ENCODE results near the gene LASP1. TPM values are rescaled to one million over a fixed set of nuclear protein-coding genes. Genes with fewer than 3 reads are reported as not detected.

The LASP1 gene
- total RNA-seq, 1 experiment from 2014 or later: 137 TPM

DNA sequence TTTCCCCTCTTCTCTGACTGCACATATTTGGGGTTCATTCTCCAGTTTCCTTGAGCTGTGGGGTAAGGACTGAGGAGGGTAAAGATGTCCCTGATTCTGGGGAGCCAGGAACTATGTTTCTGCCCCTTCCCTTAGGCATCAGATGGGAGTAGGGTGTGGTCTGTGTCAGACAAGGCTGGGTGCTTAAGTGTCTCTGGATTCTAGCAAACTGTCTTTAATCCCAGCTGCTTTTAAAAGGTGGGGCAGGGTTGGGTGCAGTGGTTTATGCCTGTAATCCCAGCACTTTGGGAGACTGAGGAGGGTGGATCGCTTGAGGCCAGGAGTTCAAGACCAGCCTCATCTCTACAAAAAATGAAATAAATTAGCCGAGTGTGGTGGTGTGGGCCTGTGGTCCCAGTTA lies 13.0 kb downstream of the LASP1 start:
- POLR2A ChIA-PET: no interaction called here
- BruUV-seq (replicated peaks): no TSS peak
- H3K4me1 ChIP-seq: peaks cover 64% of the 10 kb centered on the region
- intact Hi-C loops (cut with micrococcal nuclease; ENCODE audit: unreplicated experiment): no loop called here
- Mint-ChIP-seq H3K9me3 (ENCODE audit: unreplicated experiment) (no peaks in the 10 kb centered on the region), H3K4me3 (ENCODE audit: unreplicated experiment) (no peak overlapping the region), H3K27me3 (ENCODE audit: insufficient read depth, unreplicated experiment) (no peaks in the 10 kb centered on the region), H3K27ac (ENCODE audit: unreplicated experiment) (peak overlapping the region; percentile 92), H3K4me1 (ENCODE audit: low read depth, unreplicated experiment) (peaks cover 42% of the 10 kb centered on the region), H3K36me3 (ENCODE audit: insufficient read depth, unreplicated experiment) (peaks cover 86% of the 10 kb centered on the region)
- no peak for DNase-seq
- H3K27me3 ChIP-seq (replicated peaks; ENCODE audit: control insufficient read depth, insufficient read depth, low read length): no peaks in the 10 kb centered on the region
- no peaks in the 10 kb centered on the region for H3K9me3 ChIP-seq
- TF ChIP-seq, protein P1, sequence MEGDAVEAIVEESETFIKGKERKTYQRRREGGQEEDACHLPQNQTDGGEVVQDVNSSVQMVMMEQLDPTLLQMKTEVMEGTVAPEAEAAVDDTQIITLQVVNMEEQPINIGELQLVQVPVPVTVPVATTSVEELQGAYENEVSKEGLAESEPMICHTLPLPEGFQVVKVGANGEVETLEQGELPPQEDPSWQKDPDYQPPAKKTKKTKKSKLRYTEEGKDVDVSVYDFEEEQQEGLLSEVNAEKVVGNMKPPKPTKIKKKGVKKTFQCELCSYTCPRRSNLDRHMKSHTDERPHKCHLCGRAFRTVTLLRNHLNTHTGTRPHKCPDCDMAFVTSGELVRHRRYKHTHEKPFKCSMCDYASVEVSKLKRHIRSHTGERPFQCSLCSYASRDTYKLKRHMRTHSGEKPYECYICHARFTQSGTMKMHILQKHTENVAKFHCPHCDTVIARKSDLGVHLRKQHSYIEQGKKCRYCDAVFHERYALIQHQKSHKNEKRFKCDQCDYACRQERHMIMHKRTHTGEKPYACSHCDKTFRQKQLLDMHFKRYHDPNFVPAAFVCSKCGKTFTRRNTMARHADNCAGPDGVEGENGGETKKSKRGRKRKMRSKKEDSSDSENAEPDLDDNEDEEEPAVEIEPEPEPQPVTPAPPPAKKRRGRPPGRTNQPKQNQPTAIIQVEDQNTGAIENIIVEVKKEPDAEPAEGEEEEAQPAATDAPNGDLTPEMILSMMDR (IDR thresholded peaks at IDR 0.05; ENCODE audit: insufficient read depth in 1 of 2, low read depth in 1 of 2, low read length in 1 of 2, severe bottlenecking in 1 of 2, unreplicated experiment in 1 of 2): no peak
- CTCF ChIA-PET: interaction anchor here (0.6 kb wide), 1 partner anchor 18 kb away, joined by 3 read pairs; no protein-coding TSS in a partner anchor
- peaks cover 10% of the 10 kb centered on the region for H3K36me3 ChIP-seq (ENCODE audit: control insufficient read depth, insufficient read depth, low read length)
- H3K4me3 ChIP-seq (ENCODE audit: low read depth, low read length): no peak overlapping the region

GRCh38 chr17:38883592-38884526 lies 14.0 kb downstream of the LASP1 start:
- H3K27me3 ChIP-seq (replicated peaks; ENCODE audit: control insufficient read depth, insufficient read depth, low read length): no peaks in the 10 kb centered on the region
- H3K4me1 ChIP-seq: peaks cover 54% of the 10 kb centered on the region
- peaks cover 81% of the 10 kb centered on the region for H3K36me3 Mint-ChIP-seq (ENCODE audit: insufficient read depth, unreplicated experiment)
- H3K9me3 Mint-ChIP-seq (ENCODE audit: unreplicated experiment): no peaks in the 10 kb centered on the region
- TF ChIP-seq, protein P1 (IDR thresholded peaks at IDR 0.05; ENCODE audit: insufficient read depth in 1 of 2, low read depth in 1 of 2, low read length in 1 of 2, severe bottlenecking in 1 of 2, unreplicated experiment in 1 of 2): no peak
- no peak overlapping the region for H3K4me3 Mint-ChIP-seq (ENCODE audit: unreplicated experiment)
- no peaks in the 10 kb centered on the region for H3K9me3 ChIP-seq
- peaks cover 8% of the 10 kb centered on the region for H3K36me3 ChIP-seq (ENCODE audit: control insufficient read depth, insufficient read depth, low read length)
- H3K4me1 Mint-ChIP-seq (ENCODE audit: low read depth, unreplicated experiment): peaks cover 32% of the 10 kb centered on the region
- CTCF ChIA-PET: interaction anchor here (1.9 kb wide), 1 partner anchor 13 kb away, joined by 7 read pairs; no protein-coding TSS in a partner anchor
- H3K27ac Mint-ChIP-seq (ENCODE audit: unreplicated experiment): peak overlapping the region; percentile 4
- H3K4me3 ChIP-seq (ENCODE audit: low read depth, low read length): no peak overlapping the region
- H3K27me3 Mint-ChIP-seq (ENCODE audit: insufficient read depth, unreplicated experiment): no peaks in the 10 kb centered on the region
- BruUV-seq (replicated peaks): no TSS peak
- no peak for DNase-seq
- POLR2A ChIA-PET: no interaction called here
- intact Hi-C loops (cut with micrococcal nuclease; ENCODE audit: unreplicated experiment): no loop called here

DNA sequence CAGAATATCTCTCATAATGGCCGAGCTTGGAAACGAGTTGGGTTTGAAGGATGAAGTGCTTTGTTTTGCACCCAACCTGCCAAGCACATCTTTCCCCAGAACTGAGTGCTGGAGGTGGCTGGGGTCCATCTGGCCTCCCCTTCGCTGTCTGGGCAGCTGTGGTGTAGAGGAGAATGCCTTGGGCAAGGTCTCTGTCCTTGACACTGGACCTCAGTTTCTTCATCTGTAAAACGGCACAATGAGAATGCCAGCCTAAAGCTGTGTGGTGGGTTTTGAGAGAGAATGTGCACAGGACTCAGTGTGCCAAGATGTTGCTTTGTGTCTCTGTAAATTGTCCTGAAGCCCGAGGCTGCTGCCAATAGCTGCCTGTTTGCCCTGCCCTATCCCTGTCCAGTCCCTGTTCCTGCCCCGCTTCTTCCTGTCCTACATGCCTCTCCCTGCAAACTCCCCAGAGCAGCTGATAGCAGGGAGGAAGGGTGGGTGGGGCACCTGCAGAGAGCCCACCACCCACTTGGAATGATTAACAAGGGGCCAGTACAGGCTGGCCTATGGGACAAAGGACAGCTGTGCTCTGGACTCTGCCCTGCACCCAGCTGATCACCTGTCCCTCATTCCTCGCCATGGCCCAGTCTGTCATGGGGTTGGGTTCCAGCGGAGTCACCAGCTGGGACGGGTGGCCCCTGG lies 15.3 kb downstream of the LASP1 start:
- intact Hi-C loops (cut with micrococcal nuclease; ENCODE audit: unreplicated experiment): no loop called here
- ChIA-PET CTCF (interaction anchor here (0.7 to 1.9 kb wide), 3 partner anchors 14 to 85 kb away, joined by 3 to 7 read pairs (median 5); partner anchors contain the start of gene LASP1), POLR2A (interaction anchor here (0.6 to 0.9 kb wide), 5 partner anchors 16 to 272 kb away, joined by 3 to 10 read pairs (median 4); partner anchors contain the start of gene RPL23)
- H3K27me3 Mint-ChIP-seq (ENCODE audit: insufficient read depth, unreplicated experiment): no peaks in the 10 kb centered on the region
- no peaks in the 10 kb centered on the region for H3K9me3 ChIP-seq
- peaks cover 10% of the 10 kb centered on the region for H3K36me3 ChIP-seq (ENCODE audit: control insufficient read depth, insufficient read depth, low read length)
- H3K4me1 Mint-ChIP-seq (ENCODE audit: low read depth, unreplicated experiment): peaks cover 24% of the 10 kb centered on the region
- BruUV-seq (replicated peaks): no TSS peak
- H3K9me3 Mint-ChIP-seq (ENCODE audit: unreplicated experiment): no peaks in the 10 kb centered on the region
- DNase-seq: peak; percentile 67 to 78
- H3K36me3 Mint-ChIP-seq (ENCODE audit: insufficient read depth, unreplicated experiment): peaks cover 83% of the 10 kb centered on the region
- H3K27ac Mint-ChIP-seq (ENCODE audit: unreplicated experiment): peak overlapping the region; percentile 19
- TF ChIP-seq, protein P1 (IDR thresholded peaks at IDR 0.05; ENCODE audit: insufficient read depth in 1 of 2, low read depth in 1 of 2, low read length in 1 of 2, severe bottlenecking in 1 of 2, unreplicated experiment in 1 of 2): no peak
- no peaks in the 10 kb centered on the region for H3K27me3 ChIP-seq (replicated peaks; ENCODE audit: control insufficient read depth, insufficient read depth, low read length)
- H3K4me3 Mint-ChIP-seq (ENCODE audit: unreplicated experiment): peak overlapping the region; percentile 2
- no peak overlapping the region for H3K4me3 ChIP-seq (ENCODE audit: low read depth, low read length)
- H3K4me1 ChIP-seq: peaks cover 45% of the 10 kb centered on the region
